HK-2 (cell line): ENCODE results near the gene MTFR1L.
"Not testable (repeated sequence)": the region's sequence is repeated elsewhere in the genome, so short reads cannot be mapped to it uniquely, and the experiment has no call there.

ENCODE experiments used
- DNase-seq: peaks from one replicate; pipeline ENCODE4 v3.0.0-alpha.2; 2018; ENCODE audit not compliant: unreplicated experiment

Gene MTFR1L

GRCh38 chr1:25825605-25826004, 5.9 kb downstream of the MTFR1L start:
- DNase-seq = no peak

GRCh38 chr1:25826571-25826970, 6.8 kb downstream of the MTFR1L start:
- no peak for DNase-seq

GRCh38 chr1:25828491-25828890, 8.7 kb downstream of the MTFR1L start:
- no peak for DNase-seq

- DNase-seq = no peak
These were observed 9.3 kb downstream of the MTFR1L start for GRCh38 chr1:25829046-25829445.

- no peak for DNase-seq
These were observed 11.9 kb downstream of the MTFR1L start for GRCh38 chr1:25831569-25832196.

GRCh38 chr1:25832336-25833037, 12.7 kb downstream of the MTFR1L start:
- DNase-seq = no peak

GRCh38 chr1:25833158-25833557, 13.4 kb downstream of the MTFR1L start:
- DNase-seq = no peak

GRCh38 chr1:25834894-25835293, 15.1 kb downstream of the MTFR1L start:
- no peak for DNase-seq

GRCh38 chr1:25836695-25837094, 16.9 kb downstream of the MTFR1L start:
- no peak for DNase-seq

GRCh38 chr1:25837262-25837875, 17.6 kb downstream of the MTFR1L start:
- DNase-seq = no peak

GRCh38 chr1:25839808-25840207, 20.1 kb downstream of the MTFR1L start:
- DNase-seq = not testable (repeated sequence)

- DNase-seq = no peak
These were observed 23.7 kb downstream of the MTFR1L start for GRCh38 chr1:25843483-25843882.

GRCh38 chr1:25844536-25845337, 25.0 kb downstream of the MTFR1L start:
- DNase-seq = no peak

- no peak for DNase-seq
These were observed 25.9 kb downstream of the MTFR1L start for GRCh38 chr1:25845664-25846063.

- DNase-seq = no peak
These were observed 28.2 kb downstream of the MTFR1L start for GRCh38 chr1:25847929-25848328.

GRCh38 chr1:25848531-25848930, 28.8 kb downstream of the MTFR1L start:
- DNase-seq = no peak

- no peak for DNase-seq
These were observed 34.8 kb downstream of the MTFR1L start for GRCh38 chr1:25854554-25854953.

GRCh38 chr1:25856856-25857255, 37.1 kb downstream of the MTFR1L start:
- no peak for DNase-seq

- DNase-seq = no peak
These were observed 38.7 kb downstream of the MTFR1L start for GRCh38 chr1:25858494-25858893.

GRCh38 chr1:25858906-25859789, 39.4 kb downstream of the MTFR1L start, which contains the start of gene AUNIP:
AUNIP (minus strand) TSS chr1:25859457; CDS start chr1:25859357, 100 bp downstream.
- peak; percentile 87 for DNase-seq
